Stomach (tissue), 4 donors: Measurements from ENCODE around the gene SARDH.

ENCODE experiments used
- EP300 ChIP-seq: sonication (generic); formaldehyde crosslinking; IDR thresholded peaks from one replicate; pipeline ENCODE4 v1.6.1; 2017; ENCODE audit warnings: antibody characterized with exemption
- POLR2A ChIP-seq, 4 donors: fragments of 450-650 bp; IDR thresholded peaks; one replicate each; pipeline ENCODE4 v1.6.1; 2016; ENCODE audit warnings: antibody characterized with exemption in 4 of 4, control low read depth in 2 of 4, mild to moderate bottlenecking in 1 of 4, moderate library complexity in 1 of 4
- POLR2AphosphoS5 ChIP-seq, 3 donors: sonication (generic); formaldehyde crosslinking; IDR thresholded peaks; one replicate each; pipeline ENCODE4 v1.6.1; 2016; ENCODE audit warnings: antibody characterized with exemption in 3 of 3
- TF ChIP-seq, protein P1 (sequence below), 7 experiments: fragments of 450-650 bp in 4 of 7; fragments of 200-600 bp in 3 of 7; sonication (generic) in 3 of 7; IDR thresholded peaks; one replicate each; pipeline ENCODE4 v1.5.1; 2016 to 2019; ENCODE audit warnings: antibody characterized with exemption in 7 of 7, control low read depth in 2 of 7, mild to moderate bottlenecking in 1 of 7

DNA sequence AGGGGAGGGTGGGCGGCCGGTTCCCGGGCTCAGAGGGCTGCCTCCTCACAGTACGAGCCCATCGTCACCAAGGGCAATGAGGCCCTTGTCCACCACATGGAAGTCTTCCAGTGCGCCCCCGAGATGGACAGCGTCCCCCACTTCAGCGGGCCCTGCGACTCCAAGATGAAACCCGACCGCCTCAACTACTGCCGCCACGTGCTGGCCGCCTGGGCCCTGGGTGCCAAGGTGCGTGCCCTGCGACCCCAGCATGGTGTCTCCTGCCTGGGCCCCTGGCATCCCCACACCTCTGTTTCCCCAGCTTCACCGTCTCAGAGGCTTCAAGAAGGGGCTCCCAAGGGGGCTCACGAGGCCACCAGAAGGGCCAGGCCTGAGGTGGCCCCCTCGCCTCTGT, 94.8 kb downstream of the SARDH start:
- TF ChIP-seq, protein P1, sequence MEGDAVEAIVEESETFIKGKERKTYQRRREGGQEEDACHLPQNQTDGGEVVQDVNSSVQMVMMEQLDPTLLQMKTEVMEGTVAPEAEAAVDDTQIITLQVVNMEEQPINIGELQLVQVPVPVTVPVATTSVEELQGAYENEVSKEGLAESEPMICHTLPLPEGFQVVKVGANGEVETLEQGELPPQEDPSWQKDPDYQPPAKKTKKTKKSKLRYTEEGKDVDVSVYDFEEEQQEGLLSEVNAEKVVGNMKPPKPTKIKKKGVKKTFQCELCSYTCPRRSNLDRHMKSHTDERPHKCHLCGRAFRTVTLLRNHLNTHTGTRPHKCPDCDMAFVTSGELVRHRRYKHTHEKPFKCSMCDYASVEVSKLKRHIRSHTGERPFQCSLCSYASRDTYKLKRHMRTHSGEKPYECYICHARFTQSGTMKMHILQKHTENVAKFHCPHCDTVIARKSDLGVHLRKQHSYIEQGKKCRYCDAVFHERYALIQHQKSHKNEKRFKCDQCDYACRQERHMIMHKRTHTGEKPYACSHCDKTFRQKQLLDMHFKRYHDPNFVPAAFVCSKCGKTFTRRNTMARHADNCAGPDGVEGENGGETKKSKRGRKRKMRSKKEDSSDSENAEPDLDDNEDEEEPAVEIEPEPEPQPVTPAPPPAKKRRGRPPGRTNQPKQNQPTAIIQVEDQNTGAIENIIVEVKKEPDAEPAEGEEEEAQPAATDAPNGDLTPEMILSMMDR (IDR thresholded peaks at IDR 0.05) = no peak
- no peak for TF ChIP-seq POLR2A (IDR thresholded peaks at IDR 0.05)
- TF ChIP-seq EP300 = no peak
- no peak for TF ChIP-seq POLR2AphosphoS5 (IDR thresholded peaks at IDR 0.05)
